Lower leg skin (tissue), 4 donors: ENCODE results near the gene TMOD2. TPM values are rescaled to one million over a fixed set of nuclear protein-coding genes. Genes with fewer than 3 reads are reported as not detected.

Source experiments
- DNase-seq, 2 donors: peaks; one replicate each; pipeline ENCODE4 v3.0.0-alpha.2; 2019; ENCODE audit warnings: low spot score in 2 of 2
- H3K4me3 ChIP-seq: fragments of 200-600 bp; sonication (generic); 2 replicates; pipeline ENCODE4 v1.5.1; 2017; ENCODE audit warnings: mild to moderate bottlenecking, low read depth; ENCODE audit not compliant: poor library complexity, severe bottlenecking
- CTCF ChIP-seq, 3 donors: fragments of 450-650 bp; IDR thresholded peaks; one replicate each; pipeline ENCODE4 v1.5.1; 2016; ENCODE audit warnings: antibody characterized with exemption in 3 of 3, mild to moderate bottlenecking in 3 of 3, moderate library complexity in 2 of 3
- POLR2A ChIP-seq, 2 donors: fragments of 450-650 bp; IDR thresholded peaks; one replicate each; pipeline ENCODE4 v1.6.1; 2016 to 2017; ENCODE audit warnings: antibody characterized with exemption in 2 of 2, mild to moderate bottlenecking in 1 of 2, moderate library complexity in 1 of 2
- WGBS, 2 donors: methylation state at CpG; one replicate each; pipeline ENCODE4 v1.1.5; 2018; 5-methylcytosine and 5-hydroxymethylcytosine counted together
- intact Hi-C: fragments of 100-400 bp; cut with DNase I; formaldehyde crosslinking; loops from one replicate; pipeline ENCODE4 v1.15.0; 2023; ENCODE audit warnings: low total_unique reads
- total RNA-seq, 4 donors: library from RNA; depleted of rRNA; stranded (reverse); fragments of >200 nt; gene quantifications; one replicate each; pipeline ENCODE4 v1.1.0, GENCODE V29; 2016

TMOD2 gene
- total RNA-seq, 4 donors from 2014 or later: 6.6 to 9.3 (median 7.5) TPM

GRCh38 chr15:51841406-51842040 lies 90.1 kb downstream of the TMOD2 start:
- intact Hi-C loops: no loop called here
- 57 to 59% methylated on average over 5 of the region's 5 CpGs for WGBS, 2 donors
- DNase-seq: no peak
- TF ChIP-seq CTCF (IDR thresholded peaks at IDR 0.05): no peak
- TF ChIP-seq POLR2A (IDR thresholded peaks at IDR 0.05): no peak
- no peak overlapping the region for H3K4me3 ChIP-seq

- TF ChIP-seq POLR2A (IDR thresholded peaks at IDR 0.05): no peak
- no peak for TF ChIP-seq CTCF (IDR thresholded peaks at IDR 0.05)
- intact Hi-C loops: no loop called here
- WGBS, 2 donors: 95 to 96% methylated on average over 3 of the region's 3 CpGs
- no peak for DNase-seq
- no peak overlapping the region for H3K4me3 ChIP-seq
These were observed 90.9 kb downstream of the TMOD2 start for GRCh38 chr15:51842265-51842664.

GRCh38 chr15:51842852-51843737 lies 91.7 kb downstream of the TMOD2 start:
- WGBS, 2 donors: 72 to 73% methylated on average over 6 of the region's 6 CpGs
- intact Hi-C loops: no loop called here
- no peak for TF ChIP-seq POLR2A (IDR thresholded peaks at IDR 0.05)
- TF ChIP-seq CTCF (IDR thresholded peaks at IDR 0.05): no peak
- no peak for DNase-seq
- no peak overlapping the region for H3K4me3 ChIP-seq

- intact Hi-C loops: no loop called here
- TF ChIP-seq CTCF (IDR thresholded peaks at IDR 0.05): no peak
- no peak for TF ChIP-seq POLR2A (IDR thresholded peaks at IDR 0.05)
- no peak overlapping the region for H3K4me3 ChIP-seq
- DNase-seq: no peak
- 68 to 73% methylated on average over 4 of the region's 4 CpGs for WGBS, 2 donors
These were observed 93.5 kb downstream of the TMOD2 start for GRCh38 chr15:51844747-51845426.

GRCh38 chr15:51846066-51846462 lies 94.7 kb downstream of the TMOD2 start:
- WGBS, 2 donors: 44 to 48% methylated on average over 3 of the region's 3 CpGs
- TF ChIP-seq POLR2A (IDR thresholded peaks at IDR 0.05) (no peak), CTCF (IDR thresholded peaks at IDR 0.05) (no peak)
- H3K4me3 ChIP-seq: no peak overlapping the region
- DNase-seq: no peak
- intact Hi-C loops: no loop called here
